GM12878 (cell line): Measurements from ENCODE around the gene MYL3. TPM values are rescaled to one million over a fixed set of nuclear protein-coding genes. Genes with fewer than 3 reads are reported as not detected.

Experiments used
- ATAC-seq: fragments of 200-7000 bp; cut with Tn5 transposase; 3 replicates; pipeline ENCODE4 v1.9.1; 2020; ENCODE audit warnings: mild to moderate bottlenecking, moderate library complexity
- BruUV-seq: library from RNA; stranded (reverse); fragments of 400-500 nt; replicated peaks from 2 replicates; lab custom pipeline; 2021; lab: Mats Ljungman, UMichigan
- CTCF ChIA-PET: fragments of 300-600 bp; sonication (Branson Sonifier 250); formaldehyde crosslinking; extraction: SDS; loops from one replicate; lab custom pipeline; 2021; ENCODE audit warnings: inconsistent platforms; lab: Yijun Ruan, JAX
- POLR2A ChIA-PET: fragments of 350-600 bp; formaldehyde crosslinking; extraction: SDS; loops from one replicate; lab custom pipeline; 2021; ENCODE audit warnings: inconsistent platforms; lab: Charles Lee
- RAD21 ChIA-PET: fragments of 300-600 bp; sonication (Branson Sonifier 250); formaldehyde crosslinking; loops from one replicate; lab custom pipeline; 2023; ENCODE audit warnings: antibody characterized with exemption; ENCODE audit not compliant: unreplicated experiment; lab: Charles Lee
- SMC1A ChIA-PET: fragments of 300-600 bp; sonication (Branson Sonifier 250); formaldehyde crosslinking; loops from one replicate; lab custom pipeline; 2023; ENCODE audit not compliant: unreplicated experiment, uncharacterized antibody; lab: Charles Lee
- DNase-seq: peaks from one replicate; pipeline ENCODE4 v3.0.0-alpha.2; 2011; ENCODE audit warnings: low read depth, low spot score
- FAIRE-seq: peaks from 3 replicates; lab custom pipeline; 2011; peaks lifted over from hg19 to GRCh38; lab: Jason Lieb, UNC
- H2AFZ ChIP-seq: 2 replicates; pipeline ENCODE4 v1.6.0; 2011; ENCODE audit warnings: low read depth, low read length, control low read depth; ENCODE audit not compliant: control insufficient read depth
- H3K27ac ChIP-seq: 2 replicates; pipeline ENCODE4 v1.5.1; 2011; ENCODE audit warnings: control low read depth; ENCODE audit not compliant: control insufficient read depth, insufficient read depth
- H3K27me3 ChIP-seq, 2 experiments: replicated peaks in 1 of 2; 2 replicates each; pipeline versions ENCODE4 v1.6.0 to v1.6.1; 2011; ENCODE audit warnings: low read length in 1 of 2; ENCODE audit not compliant: control insufficient read depth in 2 of 2, insufficient read depth in 2 of 2
- H3K36me3 ChIP-seq, 2 experiments: 2 replicates each; pipeline ENCODE4 v1.5.1; 2011; ENCODE audit warnings: low read length in 1 of 2; ENCODE audit not compliant: control insufficient read depth in 2 of 2, insufficient read depth in 2 of 2
- H3K4me1 ChIP-seq: 2 replicates; pipeline ENCODE4 v1.6.1; 2011; ENCODE audit warnings: mild to moderate bottlenecking, low read length, moderate library complexity, mixed read lengths; ENCODE audit not compliant: control insufficient read depth, insufficient read depth
- H3K4me2 ChIP-seq: 2 replicates; pipeline ENCODE4 v1.6.0; 2011; ENCODE audit warnings: control low read depth; ENCODE audit not compliant: control insufficient read depth, insufficient read depth
- H3K4me3 ChIP-seq: fragments of 200-600 bp; sonication (generic); 2 replicates; pipeline ENCODE4 v1.5.1; 2016
- H3K79me2 ChIP-seq: 2 replicates; pipeline ENCODE4 v1.6.0; 2011; ENCODE audit warnings: low read length; ENCODE audit not compliant: control insufficient read depth, insufficient read depth
- H3K9ac ChIP-seq: 2 replicates; pipeline ENCODE4 v1.8.0; 2011; ENCODE audit warnings: low read length, control low read depth, mixed read lengths; ENCODE audit not compliant: control insufficient read depth, insufficient read depth
- H3K9me3 ChIP-seq: replicated peaks from 3 replicates; pipeline ENCODE4 v1.5.1; 2011; ENCODE audit warnings: mild to moderate bottlenecking, low read length; ENCODE audit not compliant: control insufficient read depth, insufficient read depth
- H4K20me1 ChIP-seq: 2 replicates; pipeline ENCODE4 v1.6.0; 2011; ENCODE audit not compliant: control insufficient read depth, insufficient read depth
- CBX3 ChIP-seq: fragments of 200-600 bp; sonication (generic); IDR thresholded peaks from 2 replicates; pipeline ENCODE4 v1.6.1; 2016; ENCODE audit warnings: low read depth, borderline replicate concordance
- CHD1 ChIP-seq: IDR thresholded peaks from 2 replicates; pipeline ENCODE4 v1.6.1; 2012; ENCODE audit warnings: low read depth, low read length, improper control_type of control experiment
- EZH2 ChIP-seq: IDR thresholded peaks from 2 replicates; pipeline ENCODE4 v1.6.1; 2012; ENCODE audit warnings: low read depth, mild to moderate bottlenecking, control low read depth, inconsistent platforms, low read length, borderline replicate concordance; ENCODE audit not compliant: control insufficient read depth
- FOS ChIP-seq: IDR thresholded peaks from 3 replicates; pipeline ENCODE4 v1.6.1; 2011; ENCODE audit warnings: borderline replicate concordance; ENCODE audit not compliant: insufficient read length; ENCODE audit errors: extremely low read depth
- IKZF1 ChIP-seq: fragments of 450-650 bp; conservative IDR thresholded peaks from 2 replicates; pipeline ENCODE4 v1.6.1; 2017; ENCODE audit warnings: antibody characterized with exemption, mild to moderate bottlenecking
- NR2C2 ChIP-seq: IDR thresholded peaks from 2 replicates; pipeline ENCODE4 v1.6.1; 2011; ENCODE audit warnings: borderline replicate concordance, low read depth; ENCODE audit not compliant: control insufficient read depth, insufficient read length
- POLR2A ChIP-seq: IDR thresholded peaks from 2 replicates; pipeline ENCODE4 v1.6.1; 2011; ENCODE audit warnings: low read depth, mild to moderate bottlenecking, low read length
- SUPT20H ChIP-seq: IDR thresholded peaks from 2 replicates; pipeline ENCODE4 v1.6.1; 2011; ENCODE audit warnings: low read depth, mild to moderate bottlenecking, low read length, moderate library complexity, borderline replicate concordance; ENCODE audit not compliant: control insufficient read depth
- TCF3 ChIP-seq: IDR thresholded peaks from 2 replicates; pipeline ENCODE4 v1.6.1; 2012; ENCODE audit warnings: low read depth, mild to moderate bottlenecking, low read length, borderline replicate concordance; ENCODE audit not compliant: insufficient read depth
- YBX1 ChIP-seq: fragments of 450-650 bp; IDR thresholded peaks from 2 replicates; pipeline ENCODE4 v1.6.1; 2016; ENCODE audit warnings: antibody characterized with exemption
- ZZZ3 ChIP-seq: IDR thresholded peaks from 2 replicates; pipeline ENCODE4 v1.6.1; 2011; ENCODE audit warnings: low read depth; ENCODE audit not compliant: control insufficient read depth, insufficient read length
- WGBS: methylation state at CpG from one replicate; pipeline ENCODE4 v1.1.6; 2016; ENCODE audit warnings: low lambda C conversion rate; ENCODE audit not compliant: insufficient replicate concordance, insufficient coverage; ENCODE audit errors: missing lambda C conversion rate; 5-methylcytosine and 5-hydroxymethylcytosine counted together
- in situ Hi-C: fragments of 300-500 bp; cut with MboI; formaldehyde crosslinking; loops from 9 replicates; pipeline ENCODE4 v1.14.3; 2018; ENCODE audit warnings: mixed read lengths
- intact Hi-C: fragments of 100-400 bp; cut with micrococcal nuclease; formaldehyde crosslinking; loops from one replicate; pipeline ENCODE4 v1.14.2; 2022; ENCODE audit not compliant: unreplicated experiment
- polyA plus RNA-seq, 11 experiments: library from polyadenylated mRNA; depleted of rRNA in 4 of 11; unstranded in 6 of 11; stranded (reverse) in 5 of 11; fragments of >200 nt; fragmentation: Nextera tagmentation in 4 of 11; fragmentation: Illumina TruSeq in 1 of 11; extraction: Ambion mirVana in 4 of 11; extraction: Trizol in 1 of 11; gene quantifications; 1 replicate in 1 of 11; 2 replicates in 10 of 11; pipeline versions ENCODE4 v1.2.1 to v1.2.3, GENCODE V29; 2011 to 2016; ENCODE audit warnings: inconsistent platforms in 2 of 11, missing spikeins in 2 of 11, low read depth in 1 of 11
- total RNA-seq, 4 experiments: library from RNA; depleted of rRNA in 3 of 4; stranded (reverse); fragments of >200 nt in 3 of 4; fragmentation: Illumina TruSeq in 1 of 4; extraction: Trizol in 1 of 4; gene quantifications; 2 replicates each; pipeline versions ENCODE4 v1.2.1 to v1.2.3, GENCODE V29; 2013 to 2021
- TF ChIP-seq, protein P1 (sequence below): fragments of 450-650 bp; IDR thresholded peaks from 2 replicates; pipeline ENCODE4 v1.6.1; 2017; ENCODE audit warnings: borderline replicate concordance
- TF ChIP-seq, protein P2 (sequence below): IDR thresholded peaks from 2 replicates; pipeline ENCODE4 v1.6.1; 2011; ENCODE audit warnings: low read depth, mild to moderate bottlenecking, low read length, moderate library complexity, borderline replicate concordance; ENCODE audit errors: extremely low read depth

Gene MYL3
- total and polyA plus RNA-seq, 10 of the 15 experiments (the other 5 are each of a cell fraction or from before 2014, with no cell fraction given): 0.40 TPM; not detected in 9

DNA sequence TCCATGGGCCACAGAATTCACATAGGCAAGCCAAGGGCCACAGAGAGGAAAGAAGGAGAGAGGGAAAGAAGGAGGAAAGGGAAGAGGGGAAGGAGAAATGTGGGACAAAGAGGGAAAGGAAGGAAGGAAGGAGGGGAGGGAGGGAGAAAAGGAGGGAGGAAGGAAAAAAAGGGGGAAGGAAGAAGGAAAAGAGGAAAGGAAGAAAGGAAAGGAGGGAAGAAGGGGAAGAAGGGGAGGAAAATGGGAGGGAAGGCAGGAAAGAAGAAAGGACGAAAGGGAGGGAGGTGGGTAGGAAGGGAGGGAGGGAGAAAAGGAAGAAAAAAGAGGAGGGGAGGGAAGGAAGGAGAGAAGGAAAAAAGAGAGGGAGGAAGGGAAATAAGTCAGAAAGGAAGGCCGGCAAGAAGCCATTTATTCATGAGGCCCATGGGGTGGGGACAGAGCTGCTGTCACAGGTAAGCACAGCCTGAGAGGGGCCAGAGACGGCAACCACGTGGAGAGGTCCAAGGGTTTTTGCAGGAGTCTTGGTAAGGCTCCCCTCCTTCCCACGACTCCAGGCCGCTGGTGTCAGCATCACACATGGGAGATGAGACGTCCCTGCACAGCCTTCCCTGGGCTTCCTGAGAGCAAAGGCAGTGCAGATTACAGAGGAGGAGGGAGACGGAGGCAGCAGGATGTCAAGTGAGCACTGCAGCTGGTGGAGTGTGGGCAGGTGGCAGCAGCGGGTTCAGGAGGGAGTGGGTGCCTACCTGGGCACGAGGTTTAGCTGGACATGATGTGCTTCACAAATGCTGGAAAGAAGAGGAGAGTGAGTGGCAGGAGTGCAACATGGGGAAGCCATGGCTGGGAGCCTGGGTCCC is 5.5 kb downstream of the MYL3 start:
- in situ Hi-C loops: no loop called here
- Histone ChIP-seq H3K9me3 (no peaks in the 10 kb centered on the region), H2AFZ (no peak overlapping the region), H3K9ac (no peak overlapping the region), H3K4me1 (no peaks in the 10 kb centered on the region), H3K36me3 (no peaks in the 10 kb centered on the region), H3K4me3 (no peak overlapping the region), H3K27ac (no peak overlapping the region), H4K20me1 (no peaks in the 10 kb centered on the region), H3K4me2 (no peak overlapping the region), H3K79me2 (no peaks in the 10 kb centered on the region)
- 18% methylated on average over 10 of the region's 10 CpGs for WGBS
- ATAC-seq (no peak), DNase-seq (no peak), FAIRE-seq (no peak)
- ChIA-PET RAD21 (no interaction called here), POLR2A (no interaction called here), SMC1A (no interaction called here)
- no peak for TF ChIP-seq CHD1
- TF ChIP-seq, all 136 proteins: peak for 0
- H3K27me3 ChIP-seq: no peaks in the 10 kb centered on the region; a peak in 2 of 4 replicates
- CTCF ChIA-PET: interaction anchor here (0.9 kb wide), 1 partner anchor 8 kb away, joined by 3 read pairs; no protein-coding TSS in a partner anchor
- no TSS peak for BruUV-seq
- intact Hi-C loops: no loop called here

DNA sequence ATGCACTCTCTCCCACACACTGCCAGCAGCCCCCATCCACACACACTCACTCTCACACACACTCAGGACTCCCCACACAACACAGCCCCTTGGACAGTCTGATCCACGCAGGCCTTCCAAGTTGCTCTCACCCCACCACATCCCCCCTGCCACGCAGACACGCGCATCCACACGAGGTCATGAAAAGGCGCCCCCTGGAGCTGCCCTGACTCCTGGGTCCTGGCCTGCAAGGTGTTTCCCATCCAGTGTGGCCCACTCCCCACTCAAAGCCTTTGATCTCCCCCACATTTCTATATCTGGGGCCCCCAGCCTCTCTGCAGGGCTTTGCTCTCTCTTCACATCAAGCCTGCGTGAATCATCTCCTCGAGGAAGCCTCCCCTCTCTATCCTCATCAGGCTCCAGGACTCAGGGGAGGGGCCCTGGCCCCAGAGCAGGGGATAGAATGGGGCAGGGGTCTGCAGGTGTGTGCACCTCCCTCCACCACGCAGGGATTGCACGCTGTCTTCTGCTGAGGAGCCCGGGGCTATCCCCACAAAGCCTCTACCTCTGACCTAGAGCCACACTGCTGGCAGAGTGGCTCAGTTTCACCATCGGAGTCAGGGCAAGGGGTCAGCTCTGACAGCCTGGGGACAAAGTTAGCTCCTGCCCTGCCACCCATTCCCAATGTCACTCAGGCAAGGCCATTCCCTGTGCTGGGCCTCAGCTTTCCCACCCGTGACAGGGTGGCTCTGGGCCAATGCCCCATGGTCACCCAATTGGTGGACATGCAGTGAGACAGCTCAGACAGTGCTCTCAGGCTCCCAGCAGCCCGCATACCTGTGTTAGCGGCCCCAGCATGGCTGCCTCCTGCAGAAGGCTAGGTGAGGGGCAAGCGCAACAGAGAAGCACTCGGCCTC is 6.4 kb downstream of the MYL3 start:
- Histone ChIP-seq H3K4me1 (no peaks in the 10 kb centered on the region), H3K4me3 (no peak overlapping the region), H3K9me3 (no peaks in the 10 kb centered on the region), H4K20me1 (no peaks in the 10 kb centered on the region), H3K27me3 (no peaks in the 10 kb centered on the region; a peak in 2 of 4 replicates), H2AFZ (no peak overlapping the region), H3K79me2 (no peaks in the 10 kb centered on the region), H3K4me2 (no peak overlapping the region), H3K9ac (no peak overlapping the region), H3K27ac (no peak overlapping the region), H3K36me3 (no peaks in the 10 kb centered on the region)
- POLR2A ChIA-PET: no interaction called here
- RAD21 ChIA-PET: no interaction called here
- 48% methylated on average over 17 of the region's 17 CpGs for WGBS
- CTCF ChIA-PET: no interaction called here
- DNase-seq (no peak), ATAC-seq (no peak), FAIRE-seq (no peak)
- SMC1A ChIA-PET: no interaction called here
- intact Hi-C loops: no loop called here
- no TSS peak for BruUV-seq
- in situ Hi-C loops: no loop called here
- TF ChIP-seq EZH2 (no peak), ZZZ3 (no peak), POLR2A (no peak), IKZF1 (no peak), YBX1 (no peak), NR2C2 (no peak), TCF3 (no peak), SUPT20H (no peak), CBX3 (no peak), FOS (no peak)
- TF ChIP-seq, protein P1, sequence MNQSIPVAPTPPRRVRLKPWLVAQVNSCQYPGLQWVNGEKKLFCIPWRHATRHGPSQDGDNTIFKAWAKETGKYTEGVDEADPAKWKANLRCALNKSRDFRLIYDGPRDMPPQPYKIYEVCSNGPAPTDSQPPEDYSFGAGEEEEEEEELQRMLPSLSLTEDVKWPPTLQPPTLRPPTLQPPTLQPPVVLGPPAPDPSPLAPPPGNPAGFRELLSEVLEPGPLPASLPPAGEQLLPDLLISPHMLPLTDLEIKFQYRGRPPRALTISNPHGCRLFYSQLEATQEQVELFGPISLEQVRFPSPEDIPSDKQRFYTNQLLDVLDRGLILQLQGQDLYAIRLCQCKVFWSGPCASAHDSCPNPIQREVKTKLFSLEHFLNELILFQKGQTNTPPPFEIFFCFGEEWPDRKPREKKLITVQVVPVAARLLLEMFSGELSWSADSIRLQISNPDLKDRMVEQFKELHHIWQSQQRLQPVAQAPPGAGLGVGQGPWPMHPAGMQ: no peak
- TF ChIP-seq, protein P2, sequence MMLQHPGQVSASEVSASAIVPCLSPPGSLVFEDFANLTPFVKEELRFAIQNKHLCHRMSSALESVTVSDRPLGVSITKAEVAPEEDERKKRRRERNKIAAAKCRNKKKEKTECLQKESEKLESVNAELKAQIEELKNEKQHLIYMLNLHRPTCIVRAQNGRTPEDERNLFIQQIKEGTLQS: no peak
